Measurements from ENCODE around the gene ANKRD2. TPM values are rescaled to one million over a fixed set of nuclear protein-coding genes. Genes with fewer than 3 reads are reported as not detected.

The ANKRD2 gene
- total RNA-seq, 1 donor from 2014 or later, result 0.35 TPM

GRCh38 chr10:97596101-97597082 lies 23.8 kb downstream of the ANKRD2 start:
- Histone ChIP-seq H3K4me3 (no peak overlapping the region), H3K4me1 (peaks cover 11% of the 10 kb centered on the region), H3K27me3 (ENCODE audit: low read depth) (no peaks in the 10 kb centered on the region), H3K9me3 (no peaks in the 10 kb centered on the region), H3K36me3 (no peaks in the 10 kb centered on the region), H3K27ac (peak overlapping the region; percentile 74)
- ATAC-seq (peak; percentile 81 to 88), DNase-seq (no peak)
- TF ChIP-seq CTCF (IDR thresholded peaks at IDR 0.05), result no peak
- intact Hi-C loops (cut with DNase I), result no loop called here

- TF ChIP-seq CTCF (IDR thresholded peaks at IDR 0.05), result no peak
- peak overlapping the region; percentile 74 for H3K27ac ChIP-seq
- peaks cover 11% of the 10 kb centered on the region for H3K4me1 ChIP-seq
- DNase-seq (no peak), ATAC-seq (peak in 1 of 2 donors; percentile 12)
- H3K36me3 ChIP-seq, result no peaks in the 10 kb centered on the region
- H3K27me3 ChIP-seq (ENCODE audit: low read depth), result no peaks in the 10 kb centered on the region
- H3K4me3 ChIP-seq, result no peak overlapping the region
- intact Hi-C loops (cut with DNase I), result no loop called here
- H3K9me3 ChIP-seq, result no peaks in the 10 kb centered on the region
These were observed 25.2 kb downstream of the ANKRD2 start for GRCh38 chr10:97597778-97598177.

GRCh38 chr10:97598407-97599271 lies 26.1 kb downstream of the ANKRD2 start:
- Histone ChIP-seq H3K27ac (no peak overlapping the region), H3K27me3 (ENCODE audit: low read depth) (no peaks in the 10 kb centered on the region), H3K9me3 (no peaks in the 10 kb centered on the region), H3K4me3 (no peak overlapping the region), H3K36me3 (no peaks in the 10 kb centered on the region), H3K4me1 (peaks cover 11% of the 10 kb centered on the region)
- no peak for TF ChIP-seq CTCF (IDR thresholded peaks at IDR 0.05)
- DNase-seq (no peak), ATAC-seq (no peak)
- intact Hi-C loops (cut with DNase I), result no loop called here

GRCh38 chr10:97599272-97599619 lies 26.7 kb downstream of the ANKRD2 start:
- ATAC-seq, result no peak
- intact Hi-C loops (cut with DNase I), result no loop called here
- Histone ChIP-seq H3K9me3 (no peaks in the 10 kb centered on the region), H3K36me3 (no peaks in the 10 kb centered on the region), H3K4me3 (no peak overlapping the region), H3K27me3 (ENCODE audit: low read depth) (no peaks in the 10 kb centered on the region), H3K4me1 (peaks cover 11% of the 10 kb centered on the region), H3K27ac (no peak overlapping the region)
- TF ChIP-seq CTCF (IDR thresholded peaks at IDR 0.05), result no peak
- no peak for DNase-seq

DNA sequence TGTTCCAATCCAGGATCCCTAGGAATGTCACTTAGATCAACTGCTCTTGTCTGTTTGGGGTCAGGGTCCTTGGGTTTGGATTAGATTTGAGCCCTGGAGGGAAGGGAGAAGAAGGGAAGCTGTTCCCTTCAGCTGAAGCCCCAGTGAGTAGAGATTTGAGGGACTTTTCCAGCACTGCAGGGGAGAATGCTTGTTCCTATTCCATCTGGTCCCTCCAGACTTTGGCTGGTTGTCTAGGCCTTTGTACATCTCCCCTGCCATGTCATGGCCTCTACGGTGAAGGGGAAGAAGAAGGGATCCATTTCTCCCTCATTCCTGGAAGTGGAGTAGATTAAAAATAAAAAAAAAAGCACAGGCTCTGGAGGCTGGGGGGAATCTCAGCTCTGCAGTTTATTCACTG lies 28.0 kb downstream of the ANKRD2 start:
- H3K9me3 ChIP-seq, result no peaks in the 10 kb centered on the region
- DNase-seq, result no peak
- H3K4me1 ChIP-seq, result peaks cover 7% of the 10 kb centered on the region
- no peak for ATAC-seq
- no peak overlapping the region for H3K27ac ChIP-seq
- H3K4me3 ChIP-seq, result no peak overlapping the region
- intact Hi-C loops (cut with DNase I), result no loop called here
- no peaks in the 10 kb centered on the region for H3K27me3 ChIP-seq (ENCODE audit: low read depth)
- no peaks in the 10 kb centered on the region for H3K36me3 ChIP-seq
- TF ChIP-seq CTCF (IDR thresholded peaks at IDR 0.05), result no peak
